PC-3 (cell line): Measurements from ENCODE around the gene MAP1LC3B. TPM values are rescaled to one million over a fixed set of nuclear protein-coding genes. Genes with fewer than 3 reads are reported as not detected.
A peak's percentile ranks its signal among the peaks of the same experiment; 100 is the strongest.

Experiments
- ATAC-seq: fragments of 200-7000 bp; cut with Tn5 transposase; 2 replicates; pipeline ENCODE4 v1.9.1; 2020; ENCODE audit warnings: mild to moderate bottlenecking, moderate library complexity
- BruUV-seq: library from RNA; stranded (reverse); fragments of 400-500 nt; replicated peaks from 2 replicates; lab custom pipeline; 2021; lab: Mats Ljungman, UMichigan
- CTCF ChIA-PET: fragments of 300-600 bp; sonication (Branson Sonifier 250); formaldehyde crosslinking; loops from one replicate; lab custom pipeline; 2022; ENCODE audit warnings: antibody characterized with exemption; lab: Charles Lee
- POLR2A ChIA-PET: fragments of 300-600 bp; sonication (Branson Sonifier 250); formaldehyde crosslinking; loops from one replicate; lab custom pipeline; 2022; ENCODE audit warnings: antibody characterized with exemption; ENCODE audit not compliant: unreplicated experiment; lab: Charles Lee
- DNase-seq: peaks from one replicate; pipeline ENCODE4 v3.0.0-alpha.2; 2015
- H2AFZ ChIP-seq: fragments of 300-600 bp; sonication (generic); 2 replicates; pipeline ENCODE4 v1.6.0; 2016; ENCODE audit warnings: antibody characterized with exemption, low read length
- H3F3A ChIP-seq: fragments of 300-600 bp; sonication (generic); one replicate; pipeline ENCODE4 v1.6.0; 2017; ENCODE audit warnings: antibody characterized with exemption, low read length, control low read depth, mild to moderate bottlenecking; ENCODE audit not compliant: unreplicated experiment
- H3K27ac ChIP-seq: fragments of 300-600 bp; sonication (generic); 2 replicates; pipeline ENCODE4 v1.5.1; 2016; ENCODE audit warnings: mild to moderate bottlenecking, low read length
- H3K27me3 ChIP-seq: fragments of 300-600 bp; sonication (generic); 2 replicates; pipeline ENCODE4 v1.6.1; 2016; ENCODE audit warnings: low read length, mixed read lengths
- H3K36me3 ChIP-seq: fragments of 300-600 bp; sonication (generic); 2 replicates; pipeline ENCODE4 v1.6.1; 2016; ENCODE audit warnings: low read depth, mixed run types, low read length, mixed read lengths
- H3K4me1 ChIP-seq: fragments of 300-600 bp; sonication (generic); 2 replicates; pipeline ENCODE4 v1.5.1; 2016; ENCODE audit warnings: low read length; ENCODE audit not compliant: insufficient read depth
- H3K4me2 ChIP-seq: fragments of 300-600 bp; sonication (generic); 2 replicates; pipeline ENCODE4 v1.6.0; 2016; ENCODE audit warnings: low read length
- H3K4me3 ChIP-seq: fragments of 300-600 bp; sonication (generic); 2 replicates; pipeline ENCODE4 v1.5.1; 2016; ENCODE audit warnings: mild to moderate bottlenecking, low read length, mixed read lengths
- H3K79me2 ChIP-seq: fragments of 300-600 bp; sonication (generic); 2 replicates; pipeline ENCODE4 v1.6.1; 2017; ENCODE audit warnings: low read length, mixed read lengths
- H3K9ac ChIP-seq: fragments of 300-600 bp; sonication (generic); 2 replicates; pipeline ENCODE4 v1.6.0; 2016; ENCODE audit warnings: mild to moderate bottlenecking, low read length
- H3K9me2 ChIP-seq: fragments of 300-600 bp; sonication (generic); replicated peaks from 2 replicates; pipeline ENCODE4 v1.6.1; 2016; ENCODE audit warnings: mixed run types, low read length, mixed read lengths
- H3K9me3 ChIP-seq: fragments of 300-600 bp; sonication (generic); 2 replicates; pipeline ENCODE4 v1.6.1; 2016; ENCODE audit warnings: low read length, mixed read lengths
- H4K20me1 ChIP-seq: fragments of 300-600 bp; sonication (generic); 2 replicates; pipeline ENCODE4 v1.6.1; 2016; ENCODE audit warnings: low read length, mixed read lengths
- EZH2 ChIP-seq: fragments of 300-600 bp; sonication (generic); IDR thresholded peaks from one replicate; pipeline ENCODE4 v1.6.1; 2017; ENCODE audit warnings: antibody characterized with exemption, mild to moderate bottlenecking, low read length; ENCODE audit not compliant: unreplicated experiment
- EZH2phosphoT487 ChIP-seq: fragments of 300-600 bp; sonication (generic); IDR thresholded peaks from 2 replicates; pipeline ENCODE4 v1.6.1; 2018; ENCODE audit warnings: mild to moderate bottlenecking, antibody characterized with exemption, low read length, borderline replicate concordance
- intact Hi-C: fragments of 100-400 bp; cut with micrococcal nuclease; formaldehyde crosslinking; loops from 2 replicates; pipeline ENCODE4 v1.9.0; 2023
- total RNA-seq: library from RNA; depleted of rRNA; stranded (reverse); fragments of >200 nt; gene quantifications from 2 replicates; pipeline ENCODE4 v1.2.3, GENCODE V29; 2014
- TF ChIP-seq, protein P1 (sequence below): fragments of 300-600 bp; sonication (generic); conservative IDR thresholded peaks from 2 replicates; pipeline ENCODE4 v1.5.1; 2017; ENCODE audit warnings: antibody characterized with exemption, low read depth, mild to moderate bottlenecking, low read length

Gene MAP1LC3B
- total RNA-seq, 1 experiment from 2014 or later: 11.9 TPM

GRCh38 chr16:87347932-87348615 is 44.1 kb upstream of the MAP1LC3B start:
- CTCF ChIA-PET: no interaction called here
- no peak for ATAC-seq

GRCh38 chr16:87348616-87349157 is 43.4 kb upstream of the MAP1LC3B start:
- TF ChIP-seq EZH2 (no peak), EZH2phosphoT487 (no peak)
- TF ChIP-seq, protein P1, sequence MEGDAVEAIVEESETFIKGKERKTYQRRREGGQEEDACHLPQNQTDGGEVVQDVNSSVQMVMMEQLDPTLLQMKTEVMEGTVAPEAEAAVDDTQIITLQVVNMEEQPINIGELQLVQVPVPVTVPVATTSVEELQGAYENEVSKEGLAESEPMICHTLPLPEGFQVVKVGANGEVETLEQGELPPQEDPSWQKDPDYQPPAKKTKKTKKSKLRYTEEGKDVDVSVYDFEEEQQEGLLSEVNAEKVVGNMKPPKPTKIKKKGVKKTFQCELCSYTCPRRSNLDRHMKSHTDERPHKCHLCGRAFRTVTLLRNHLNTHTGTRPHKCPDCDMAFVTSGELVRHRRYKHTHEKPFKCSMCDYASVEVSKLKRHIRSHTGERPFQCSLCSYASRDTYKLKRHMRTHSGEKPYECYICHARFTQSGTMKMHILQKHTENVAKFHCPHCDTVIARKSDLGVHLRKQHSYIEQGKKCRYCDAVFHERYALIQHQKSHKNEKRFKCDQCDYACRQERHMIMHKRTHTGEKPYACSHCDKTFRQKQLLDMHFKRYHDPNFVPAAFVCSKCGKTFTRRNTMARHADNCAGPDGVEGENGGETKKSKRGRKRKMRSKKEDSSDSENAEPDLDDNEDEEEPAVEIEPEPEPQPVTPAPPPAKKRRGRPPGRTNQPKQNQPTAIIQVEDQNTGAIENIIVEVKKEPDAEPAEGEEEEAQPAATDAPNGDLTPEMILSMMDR: no peak
- Histone ChIP-seq H3K9ac (no peak overlapping the region), H3K27me3 (no peaks in the 10 kb centered on the region), H3K79me2 (no peaks in the 10 kb centered on the region), H3K9me2 (no peaks in the 10 kb centered on the region), H3K36me3 (no peaks in the 10 kb centered on the region), H2AFZ (no peak overlapping the region), H3K9me3 (no peaks in the 10 kb centered on the region), H3K4me1 (no peaks in the 10 kb centered on the region), H3K4me3 (no peak overlapping the region), H3F3A (no peaks in the 10 kb centered on the region), H3K27ac (no peak overlapping the region), H3K4me2 (no peak overlapping the region), H4K20me1 (no peaks in the 10 kb centered on the region)
- DNase-seq (no peak), ATAC-seq (no peak)
- intact Hi-C loops: no loop called here
- ChIA-PET POLR2A (no interaction called here), CTCF (no interaction called here)
- no TSS peak for BruUV-seq

More at GRCh38 chr16:87347932-87348615, 44.1 kb upstream of the MAP1LC3B start:
- H3K9me2 ChIP-seq: no peaks in the 10 kb centered on the region
- no peaks in the 10 kb centered on the region for H3F3A ChIP-seq
- no peaks in the 10 kb centered on the region for H3K79me2 ChIP-seq
- H3K36me3 ChIP-seq: no peaks in the 10 kb centered on the region
- POLR2A ChIA-PET: no interaction called here
- DNase-seq: no peak
- intact Hi-C loops: no loop called here
- no peaks in the 10 kb centered on the region for H3K9me3 ChIP-seq
- H3K27ac ChIP-seq: no peak overlapping the region
- BruUV-seq: no TSS peak
- no peak for TF ChIP-seq EZH2phosphoT487
- TF ChIP-seq, protein P1: peak; percentile 10; the same call in 1 of the 2 replicates
- H3K27me3 ChIP-seq: no peaks in the 10 kb centered on the region
- H3K4me3 ChIP-seq: no peak overlapping the region
- no peak overlapping the region for H3K4me2 ChIP-seq
- no peaks in the 10 kb centered on the region for H3K4me1 ChIP-seq
- no peaks in the 10 kb centered on the region for H4K20me1 ChIP-seq
- H3K9ac ChIP-seq: no peak overlapping the region
- no peak overlapping the region for H2AFZ ChIP-seq

DNA sequence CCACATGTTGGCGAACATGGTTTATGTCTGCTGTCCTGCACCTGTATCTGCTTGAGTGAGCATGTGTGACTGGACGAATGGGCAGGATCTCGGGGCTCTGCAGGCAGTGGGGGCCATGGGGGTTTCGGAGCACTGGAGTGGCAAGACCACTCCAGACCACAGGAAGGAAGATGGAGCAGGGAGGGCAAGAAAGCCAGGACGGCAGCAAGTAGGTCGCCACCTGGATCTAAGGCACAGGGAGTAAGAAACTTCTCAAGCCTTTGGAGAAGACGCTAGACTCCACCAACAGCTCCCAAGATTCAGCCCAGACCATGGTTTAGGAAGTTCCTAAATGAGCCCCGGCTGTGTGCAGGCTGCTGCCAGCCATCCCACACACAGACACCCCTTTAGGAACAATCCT is 42.1 kb upstream of the MAP1LC3B start:
- no peak overlapping the region for H3K4me2 ChIP-seq
- ChIA-PET CTCF (no interaction called here), POLR2A (no interaction called here)
- intact Hi-C loops: no loop called here
- H4K20me1 ChIP-seq: no peaks in the 10 kb centered on the region
- TF ChIP-seq EZH2 (no peak), EZH2phosphoT487 (no peak)
- TF ChIP-seq, protein P1: no peak
- no peaks in the 10 kb centered on the region for H3K27me3 ChIP-seq
- H3K9ac ChIP-seq: no peak overlapping the region
- BruUV-seq: no TSS peak
- H3K79me2 ChIP-seq: no peaks in the 10 kb centered on the region
- H3K4me3 ChIP-seq: no peak overlapping the region
- H3K9me2 ChIP-seq: no peaks in the 10 kb centered on the region
- H3F3A ChIP-seq: no peaks in the 10 kb centered on the region
- H3K27ac ChIP-seq: no peak overlapping the region
- ATAC-seq: no peak
- no peak for DNase-seq
- H3K4me1 ChIP-seq: no peaks in the 10 kb centered on the region
- H2AFZ ChIP-seq: no peak overlapping the region
- no peaks in the 10 kb centered on the region for H3K36me3 ChIP-seq
- H3K9me3 ChIP-seq: no peaks in the 10 kb centered on the region
